K562 (cell line): ENCODE data around the gene XPO6. TPM values are rescaled to one million over a fixed set of nuclear protein-coding genes. Genes with fewer than 3 reads are reported as not detected.
A peak's percentile ranks its signal among the peaks of the same experiment; 100 is the strongest.

Experiments
- ATAC-seq: fragments of 200-7000 bp; cut with Tn5 transposase; 3 replicates; pipeline ENCODE4 v1.9.1; 2020; ENCODE audit warnings: moderate library complexity
- BruUV-seq: library from RNA; stranded (reverse); fragments of 400-500 nt; replicated peaks from 2 replicates; lab custom pipeline; 2021; lab: Mats Ljungman, UMichigan
- CTCF ChIA-PET: fragments of 300-600 bp; formaldehyde crosslinking; extraction: SDS; loops from one replicate; lab custom pipeline; 2021; ENCODE audit warnings: low intra/inter-chr PET ratio; lab: Yijun Ruan, JAX
- POLR2A ChIA-PET: fragments of 300-600, 350-650 bp; sonication (Branson Sonifier 250); formaldehyde crosslinking; extraction: SDS; loops from one replicate; lab custom pipeline; 2021; ENCODE audit warnings: antibody characterized with exemption, inconsistent platforms; lab: Yijun Ruan, JAX
- DNase-seq, 4 experiments: peaks; one replicate each; pipeline versions ENCODE4 v3.0.0 to v3.0.0-alpha.2; 2011 to 2018; ENCODE audit warnings: low spot score in 3 of 4, mixed read lengths in 3 of 4; ENCODE audit errors: extremely low read depth in 1 of 4
- FAIRE-seq: peaks from 2 replicates; lab custom pipeline; 2011; peaks lifted over from hg19 to GRCh38; lab: Jason Lieb, UNC
- H2AFZ ChIP-seq: 2 replicates; pipeline ENCODE4 v1.6.0; 2011; ENCODE audit warnings: low read depth, low read length, control low read depth, inconsistent platforms
- H3K27ac ChIP-seq: fragments of 200-600 bp; 3 replicates; pipeline ENCODE4 v1.8.0; 2011; ENCODE audit warnings: low read depth, mild to moderate bottlenecking, control low read depth, inconsistent platforms, low read length, moderate library complexity, mixed read lengths; ENCODE audit errors: extremely low read depth
- H3K27me3 ChIP-seq, 2 experiments: fragments of 300-600 bp in 1 of 2; 2 replicates in 1 of 2; 3 replicates in 1 of 2; pipeline versions ENCODE4 v1.6.0 to v1.8.0; 2011; ENCODE audit warnings: inconsistent platforms in 2 of 2, low read length in 2 of 2, mild to moderate bottlenecking in 1 of 2, mixed read lengths in 1 of 2, moderate library complexity in 1 of 2; ENCODE audit not compliant: control insufficient read depth in 2 of 2, insufficient read depth in 2 of 2
- H3K36me3 ChIP-seq: fragments of 300-600 bp; 3 replicates; pipeline ENCODE4 v1.8.0; 2011; ENCODE audit warnings: mild to moderate bottlenecking, low read length, inconsistent platforms; ENCODE audit not compliant: control insufficient read depth, insufficient read depth
- H3K4me1 ChIP-seq, 2 experiments: fragments of 200-600 bp in 1 of 2; replicated peaks in 1 of 2; 2 replicates in 1 of 2; 3 replicates in 1 of 2; pipeline versions ENCODE4 v1.5.1 to v1.8.0; 2011; ENCODE audit warnings: inconsistent platforms in 2 of 2, low read length in 2 of 2, mild to moderate bottlenecking in 1 of 2, mixed read lengths in 1 of 2, moderate library complexity in 1 of 2; ENCODE audit not compliant: control insufficient read depth in 2 of 2, insufficient read depth in 2 of 2
- H3K4me2 ChIP-seq: 2 replicates; pipeline ENCODE4 v1.6.1; 2011; ENCODE audit warnings: low read length, control low read depth, inconsistent platforms, mixed read lengths; ENCODE audit not compliant: insufficient read depth
- H3K4me3 ChIP-seq: fragments of 200-600 bp; sonication (generic), shearing (Covaris generic); 2 replicates; pipeline ENCODE4 v1.5.1; 2016; ENCODE audit warnings: control low read depth, inconsistent platforms
- H3K79me2 ChIP-seq: fragments of 200-600 bp; 3 replicates; pipeline ENCODE4 v1.8.0; 2011; ENCODE audit warnings: low read length, inconsistent platforms; ENCODE audit not compliant: control insufficient read depth, insufficient read depth
- H3K9ac ChIP-seq, 2 experiments: 2 replicates each; pipeline versions ENCODE4 v1.6.0 to v1.6.1; 2011; ENCODE audit warnings: low read depth in 2 of 2, low read length in 2 of 2, control low read depth in 1 of 2, inconsistent platforms in 1 of 2, mild to moderate bottlenecking in 1 of 2, mixed read lengths in 1 of 2; ENCODE audit not compliant: insufficient read depth in 1 of 2
- H3K9me1 ChIP-seq: one replicate; pipeline ENCODE4 v1.6.0; 2011; ENCODE audit warnings: inconsistent platforms, mild to moderate bottlenecking, low read length, moderate library complexity; ENCODE audit not compliant: control insufficient read depth, insufficient read depth
- H3K9me3 ChIP-seq: replicated peaks from 2 replicates; pipeline ENCODE4 v1.5.1; 2011; ENCODE audit warnings: low read depth, low read length, inconsistent platforms; ENCODE audit not compliant: control insufficient read depth, insufficient read depth
- H4K20me1 ChIP-seq: replicated peaks from 2 replicates; pipeline ENCODE4 v1.6.1; 2011; ENCODE audit warnings: low read length, inconsistent platforms, mixed read lengths; ENCODE audit not compliant: control insufficient read depth, insufficient read depth
- DACH1 ChIP-seq: fragments of 450-650 bp; IDR thresholded peaks from 2 replicates; pipeline ENCODE4 v1.6.1; 2018; ENCODE audit not compliant: partially characterized antibody
- MBD1 ChIP-seq: fragments of 250-450 bp; sonication (Bioruptor Pico); IDR thresholded peaks from 2 replicates; pipeline ENCODE4 v1.8.0; 2022; ENCODE audit warnings: inconsistent platforms
- POLR2A ChIP-seq: fragments of 450-650 bp; conservative IDR thresholded peaks from 2 replicates; pipeline ENCODE4 v1.6.1; 2016
- WGBS: fragments of 100-300 bp; shearing (Covaris generic); methylation state at CpG from one replicate; pipeline ENCODE4 v1.1.6; 2016; ENCODE audit warnings: low coverage, mixed read lengths; ENCODE audit not compliant: insufficient coverage; ENCODE audit errors: missing lambda C conversion rate; 5-methylcytosine and 5-hydroxymethylcytosine counted together
- in situ Hi-C: fragments of 300-500 bp; cut with MboI; formaldehyde crosslinking; loops from 4 replicates; pipeline ENCODE4 v1.15.0; 2018; ENCODE audit warnings: inconsistent platforms, mixed read lengths
- intact Hi-C: fragments of 100-400 bp; cut with micrococcal nuclease; formaldehyde crosslinking; loops from 2 replicates; pipeline ENCODE4 v1.14.2; 2022
- polyA plus RNA-seq, 8 experiments: library from polyadenylated mRNA; depleted of rRNA in 4 of 8; stranded (reverse) in 5 of 8; unstranded in 3 of 8; fragments of >200 nt; fragmentation: Nextera tagmentation in 2 of 8; fragmentation: Illumina TruSeq in 1 of 8; extraction: Ambion mirVana in 2 of 8; extraction: Trizol in 1 of 8; gene quantifications; 2 replicates each; pipeline versions ENCODE4 v1.2.1 to v1.2.3, GENCODE V29; 2011 to 2014; ENCODE audit warnings: inconsistent platforms in 1 of 8, missing spikeins in 1 of 8
- total RNA-seq, 7 experiments: library from RNA; depleted of rRNA in 6 of 7; stranded (reverse); fragments of >200 nt in 6 of 7; fragmentation: Illumina TruSeq in 2 of 7; extraction: Trizol in 2 of 7; gene quantifications; 2 replicates each; pipeline versions ENCODE4 v1.2.1 to v1.2.3, GENCODE V29; 2011 to 2021; ENCODE audit warnings: low replicate concordance in 1 of 7

The XPO6 gene
- total and polyA plus RNA-seq, 9 of the 15 experiments (the other 6 are each of a cell fraction or from before 2014, with no cell fraction given), result 11.2 to 196 (median 119) TPM

- no peaks in the 10 kb centered on the region for H3K79me2 ChIP-seq
- no peaks in the 10 kb centered on the region for H3K27me3 ChIP-seq
- FAIRE-seq, result no peak
- H3K9me3 ChIP-seq, result no peaks in the 10 kb centered on the region
- 91% methylated on average over 14 of the region's 14 CpGs for WGBS
- H3K4me3 ChIP-seq, result no peak overlapping the region
- intact Hi-C loops (no loop called here), in situ Hi-C loops (no loop called here)
- peaks cover 36% of the 10 kb centered on the region for H4K20me1 ChIP-seq
- H3K4me2 ChIP-seq, result no peak overlapping the region
- no peak overlapping the region for H2AFZ ChIP-seq
- no TSS peak for BruUV-seq
- no peak overlapping the region for H3K27ac ChIP-seq
- peaks cover 9 to 15% of the 10 kb centered on the region in 2 experiments; a peak in 4 of 5 replicates for H3K4me1 ChIP-seq
- TF ChIP-seq POLR2A, result 0 out of 2 replicates have a peak, but pooled peaks have one; percentile 19
- TF ChIP-seq MBD1 (CRISPR knock-in tag), result no peak
- no peak for TF ChIP-seq DACH1
- ChIA-PET POLR2A (interaction anchor here (0.6 to 0.8 kb wide), 2 partner anchors 15 to 36 kb away, joined by 3 read pairs; no protein-coding TSS in a partner anchor), CTCF (no interaction called here)
- no peak for DNase-seq
- no peak overlapping the region; a peak in 1 of 4 replicates for H3K9ac ChIP-seq
- no peaks in the 10 kb centered on the region for H3K9me1 ChIP-seq
- H3K36me3 ChIP-seq, result peaks cover 97% of the 10 kb centered on the region
- ATAC-seq, result no peak
Observed at GRCh38 chr16:28126684-28127620, 84.8 kb downstream of the XPO6 start.
